ENCODE data around the gene BEND4.

The BEND4 gene

DNA sequence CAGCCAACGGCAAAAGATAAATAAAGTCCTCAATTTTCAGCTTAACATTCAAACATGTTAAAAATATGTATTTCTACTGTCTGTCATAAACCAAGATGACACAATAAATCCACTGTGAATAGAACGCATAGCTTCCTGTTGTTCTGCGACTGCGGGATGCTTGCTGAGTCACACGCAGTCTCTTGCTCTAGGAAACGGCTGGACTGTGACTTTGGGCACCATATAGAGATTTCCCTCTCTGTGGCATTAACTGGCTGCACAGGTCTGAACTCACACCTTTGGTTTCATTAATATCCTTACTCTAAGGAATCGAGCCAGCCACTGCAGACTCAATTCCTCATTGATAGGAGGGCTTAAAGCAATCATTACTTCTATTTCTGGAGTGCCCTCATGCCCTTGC, 8.4 kb downstream of the BEND4 start:
- ChIA-PET POLR2A (no interaction called here), CTCF (no interaction called here)
- H3K4me3 ChIP-seq (ENCODE audit: low read depth, low read length) = no peak overlapping the region
- DNase-seq (ENCODE audit: low read depth, low spot score) = no peak
- no peak for TF ChIP-seq CTCF (IDR thresholded peaks at IDR 0.05; ENCODE audit: insufficient read depth, low read length, missing control alignments)

GRCh38 chr4:42142591-42142990, 9.9 kb downstream of the BEND4 start:
- no peak overlapping the region for H3K4me3 ChIP-seq (ENCODE audit: low read depth, low read length)
- DNase-seq (ENCODE audit: low read depth, low spot score) = no peak
- POLR2A ChIA-PET = no interaction called here
- CTCF ChIA-PET = no interaction called here
- no peak for TF ChIP-seq CTCF (IDR thresholded peaks at IDR 0.05; ENCODE audit: insufficient read depth, low read length, missing control alignments)

DNA sequence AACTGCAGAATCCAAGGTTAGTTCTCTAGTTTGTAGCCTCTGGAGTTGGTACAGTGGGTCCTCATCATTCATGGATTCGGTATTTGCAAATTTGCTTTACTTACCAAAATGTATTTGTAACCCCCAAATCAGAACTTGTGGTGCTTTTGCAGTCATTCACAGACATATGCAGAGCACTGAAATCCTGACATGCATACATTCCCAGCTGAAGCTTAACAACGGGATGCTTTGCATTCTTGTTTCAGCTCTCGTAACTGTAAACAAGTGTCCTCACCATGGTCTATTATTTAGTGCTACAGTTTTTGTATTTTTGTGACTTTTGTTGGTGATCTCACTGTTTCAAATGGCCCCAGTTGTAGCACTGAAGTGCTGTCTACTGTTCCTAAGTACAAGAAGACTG, 16.1 kb downstream of the BEND4 start:
- no peak for TF ChIP-seq CTCF (IDR thresholded peaks at IDR 0.05; ENCODE audit: insufficient read depth, low read length, missing control alignments)
- no peak for DNase-seq (ENCODE audit: low read depth, low spot score)
- CTCF ChIA-PET = no interaction called here
- POLR2A ChIA-PET = no interaction called here
- H3K4me3 ChIP-seq (ENCODE audit: low read depth, low read length) = no peak overlapping the region

- no peak for TF ChIP-seq CTCF (IDR thresholded peaks at IDR 0.05; ENCODE audit: insufficient read depth, low read length, missing control alignments)
- ChIA-PET CTCF (no interaction called here), POLR2A (no interaction called here)
- no peak for DNase-seq (ENCODE audit: low read depth, low spot score)
- H3K4me3 ChIP-seq (ENCODE audit: low read depth, low read length) = no peak overlapping the region
Observed at GRCh38 chr4:42133006-42133405, 19.4 kb downstream of the BEND4 start.

- no peak for TF ChIP-seq CTCF (IDR thresholded peaks at IDR 0.05; ENCODE audit: insufficient read depth, low read length, missing control alignments)
- H3K4me3 ChIP-seq (ENCODE audit: low read depth, low read length) = no peak overlapping the region
- POLR2A ChIA-PET = no interaction called here
- no peak for DNase-seq (ENCODE audit: low read depth, low spot score)
- CTCF ChIA-PET = no interaction called here
Observed at GRCh38 chr4:42132099-42132498, 20.4 kb downstream of the BEND4 start.

DNA sequence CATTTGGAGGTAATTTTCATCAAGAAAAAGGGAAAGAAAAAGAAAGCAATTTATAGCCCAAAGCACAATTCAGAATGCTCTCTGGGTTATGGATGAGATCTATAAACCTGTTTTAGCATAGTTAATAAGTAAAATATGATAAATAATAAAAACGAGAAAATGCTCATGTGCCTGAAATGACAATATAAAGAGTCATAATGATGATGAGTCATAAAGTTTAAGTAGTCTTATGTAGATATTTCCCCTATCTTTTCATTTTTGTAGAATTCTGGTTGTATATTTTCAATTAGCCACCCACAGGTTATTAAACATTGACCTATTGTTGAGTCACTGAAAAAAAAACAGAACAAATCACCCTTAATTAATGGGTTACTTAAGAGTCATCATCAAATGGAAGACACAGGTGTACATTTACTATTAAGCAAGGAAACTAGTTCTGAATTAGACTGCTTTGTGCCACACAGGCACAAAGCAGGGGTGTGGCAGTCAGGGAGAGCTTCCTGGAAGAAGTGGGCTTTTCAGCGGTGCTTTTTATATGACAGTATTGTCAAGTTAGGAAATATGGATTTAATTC, 29.3 kb downstream of the BEND4 start:
- ChIA-PET CTCF (no interaction called here), POLR2A (no interaction called here)
- no peak for TF ChIP-seq CTCF (IDR thresholded peaks at IDR 0.05; ENCODE audit: insufficient read depth, low read length, missing control alignments)
- no peak for DNase-seq (ENCODE audit: low read depth, low spot score)
- no peak overlapping the region for H3K4me3 ChIP-seq (ENCODE audit: low read depth, low read length)
